GM12878 (cell line): ENCODE data around the gene DDX56. TPM values are rescaled to one million over a fixed set of nuclear protein-coding genes. Genes with fewer than 3 reads are reported as not detected.

Experiments used
- ATAC-seq: fragments of 200-7000 bp; cut with Tn5 transposase; 3 replicates; pipeline ENCODE4 v1.9.1; 2020; ENCODE audit warnings: mild to moderate bottlenecking, moderate library complexity
- BruUV-seq: library from RNA; stranded (reverse); fragments of 400-500 nt; replicated peaks from 2 replicates; lab custom pipeline; 2021; lab: Mats Ljungman, UMichigan
- CTCF ChIA-PET: fragments of 300-600 bp; sonication (Branson Sonifier 250); formaldehyde crosslinking; extraction: SDS; loops from one replicate; lab custom pipeline; 2021; ENCODE audit warnings: inconsistent platforms; lab: Yijun Ruan, JAX
- POLR2A ChIA-PET: fragments of 350-600 bp; formaldehyde crosslinking; extraction: SDS; loops from one replicate; lab custom pipeline; 2021; ENCODE audit warnings: inconsistent platforms; lab: Charles Lee
- RAD21 ChIA-PET: fragments of 300-600 bp; sonication (Branson Sonifier 250); formaldehyde crosslinking; loops from one replicate; lab custom pipeline; 2023; ENCODE audit warnings: antibody characterized with exemption; ENCODE audit not compliant: unreplicated experiment; lab: Charles Lee
- SMC1A ChIA-PET: fragments of 300-600 bp; sonication (Branson Sonifier 250); formaldehyde crosslinking; loops from one replicate; lab custom pipeline; 2023; ENCODE audit not compliant: unreplicated experiment, uncharacterized antibody; lab: Charles Lee
- DNase-seq: peaks from one replicate; pipeline ENCODE4 v3.0.0-alpha.2; 2011; ENCODE audit warnings: low read depth, low spot score
- FAIRE-seq: peaks from 3 replicates; lab custom pipeline; 2011; peaks lifted over from hg19 to GRCh38; lab: Jason Lieb, UNC
- H2AFZ ChIP-seq: 2 replicates; pipeline ENCODE4 v1.6.0; 2011; ENCODE audit warnings: low read depth, low read length, control low read depth; ENCODE audit not compliant: control insufficient read depth
- H3K27ac ChIP-seq: 2 replicates; pipeline ENCODE4 v1.5.1; 2011; ENCODE audit warnings: control low read depth; ENCODE audit not compliant: control insufficient read depth, insufficient read depth
- H3K27me3 ChIP-seq, 2 experiments: replicated peaks in 1 of 2; 2 replicates each; pipeline versions ENCODE4 v1.6.0 to v1.6.1; 2011; ENCODE audit warnings: low read length in 1 of 2; ENCODE audit not compliant: control insufficient read depth in 2 of 2, insufficient read depth in 2 of 2
- H3K36me3 ChIP-seq, 2 experiments: 2 replicates each; pipeline ENCODE4 v1.5.1; 2011; ENCODE audit warnings: low read length in 1 of 2; ENCODE audit not compliant: control insufficient read depth in 2 of 2, insufficient read depth in 2 of 2
- H3K4me1 ChIP-seq: 2 replicates; pipeline ENCODE4 v1.6.1; 2011; ENCODE audit warnings: mild to moderate bottlenecking, low read length, moderate library complexity, mixed read lengths; ENCODE audit not compliant: control insufficient read depth, insufficient read depth
- H3K4me2 ChIP-seq: 2 replicates; pipeline ENCODE4 v1.6.0; 2011; ENCODE audit warnings: control low read depth; ENCODE audit not compliant: control insufficient read depth, insufficient read depth
- H3K4me3 ChIP-seq: fragments of 200-600 bp; sonication (generic); 2 replicates; pipeline ENCODE4 v1.5.1; 2016
- H3K79me2 ChIP-seq: 2 replicates; pipeline ENCODE4 v1.6.0; 2011; ENCODE audit warnings: low read length; ENCODE audit not compliant: control insufficient read depth, insufficient read depth
- H3K9ac ChIP-seq: 2 replicates; pipeline ENCODE4 v1.8.0; 2011; ENCODE audit warnings: low read length, control low read depth, mixed read lengths; ENCODE audit not compliant: control insufficient read depth, insufficient read depth
- H3K9me3 ChIP-seq: replicated peaks from 3 replicates; pipeline ENCODE4 v1.5.1; 2011; ENCODE audit warnings: mild to moderate bottlenecking, low read length; ENCODE audit not compliant: control insufficient read depth, insufficient read depth
- H4K20me1 ChIP-seq: 2 replicates; pipeline ENCODE4 v1.6.0; 2011; ENCODE audit not compliant: control insufficient read depth, insufficient read depth
- CHD1 ChIP-seq: IDR thresholded peaks from 2 replicates; pipeline ENCODE4 v1.6.1; 2012; ENCODE audit warnings: low read depth, low read length, improper control_type of control experiment
- ESRRA ChIP-seq: IDR thresholded peaks from 2 replicates; pipeline ENCODE4 v1.6.1; 2012; ENCODE audit warnings: mild to moderate bottlenecking, low read length, improper control_type of control experiment
- HDAC6 ChIP-seq: fragments of 200-600 bp; sonication (generic); IDR thresholded peaks from one replicate; pipeline ENCODE4 v1.8.0; 2017; ENCODE audit warnings: antibody characterized with exemption; ENCODE audit not compliant: unreplicated experiment
- HDGF ChIP-seq: fragments of 450-650 bp; IDR thresholded peaks from 2 replicates; pipeline ENCODE4 v1.6.1; 2016; ENCODE audit warnings: antibody characterized with exemption
- NRF1 ChIP-seq: conservative IDR thresholded peaks from 2 replicates; pipeline ENCODE4 v1.6.1; 2011; ENCODE audit warnings: mild to moderate bottlenecking, low read depth, low read length, improper control_type of control experiment
- RAD21 ChIP-seq: IDR thresholded peaks from 2 replicates; pipeline ENCODE4 v1.6.1; 2011; ENCODE audit warnings: mild to moderate bottlenecking, low read depth, low read length, moderate library complexity; ENCODE audit not compliant: insufficient read depth
- RELA ChIP-seq: fragments of 450-650 bp; IDR thresholded peaks from 2 replicates; pipeline ENCODE4 v1.8.0; 2014; ENCODE audit warnings: borderline replicate concordance; ENCODE audit not compliant: partially characterized antibody
- RFX5 ChIP-seq: IDR thresholded peaks from 2 replicates; pipeline ENCODE4 v1.6.1; 2011; ENCODE audit warnings: low read depth, low read length, improper control_type of control experiment
- TCF3 ChIP-seq: IDR thresholded peaks from 2 replicates; pipeline ENCODE4 v1.6.1; 2012; ENCODE audit warnings: low read depth, mild to moderate bottlenecking, low read length, borderline replicate concordance; ENCODE audit not compliant: insufficient read depth
- YBX1 ChIP-seq: fragments of 450-650 bp; IDR thresholded peaks from 2 replicates; pipeline ENCODE4 v1.6.1; 2016; ENCODE audit warnings: antibody characterized with exemption
- YY1 ChIP-seq: IDR thresholded peaks from 2 replicates; pipeline ENCODE4 v1.6.1; 2011; ENCODE audit warnings: low read depth, mild to moderate bottlenecking, low read length
- ZNF384 ChIP-seq: IDR thresholded peaks from 2 replicates; pipeline ENCODE4 v1.6.1; 2012; ENCODE audit warnings: low read depth, mild to moderate bottlenecking, low read length, improper control_type of control experiment, borderline replicate concordance
- WGBS: methylation state at CpG from one replicate; pipeline ENCODE4 v1.1.6; 2016; ENCODE audit warnings: low lambda C conversion rate; ENCODE audit not compliant: insufficient replicate concordance, insufficient coverage; ENCODE audit errors: missing lambda C conversion rate; 5-methylcytosine and 5-hydroxymethylcytosine counted together
- in situ Hi-C: fragments of 300-500 bp; cut with MboI; formaldehyde crosslinking; loops from 9 replicates; pipeline ENCODE4 v1.14.3; 2018; ENCODE audit warnings: mixed read lengths
- intact Hi-C: fragments of 100-400 bp; cut with micrococcal nuclease; formaldehyde crosslinking; loops from one replicate; pipeline ENCODE4 v1.14.2; 2022; ENCODE audit not compliant: unreplicated experiment
- polyA plus RNA-seq, 11 experiments: library from polyadenylated mRNA; depleted of rRNA in 4 of 11; unstranded in 6 of 11; stranded (reverse) in 5 of 11; fragments of >200 nt; fragmentation: Nextera tagmentation in 4 of 11; fragmentation: Illumina TruSeq in 1 of 11; extraction: Ambion mirVana in 4 of 11; extraction: Trizol in 1 of 11; gene quantifications; 1 replicate in 1 of 11; 2 replicates in 10 of 11; pipeline versions ENCODE4 v1.2.1 to v1.2.3, GENCODE V29; 2011 to 2016; ENCODE audit warnings: inconsistent platforms in 2 of 11, missing spikeins in 2 of 11, low read depth in 1 of 11
- total RNA-seq, 4 experiments: library from RNA; depleted of rRNA in 3 of 4; stranded (reverse); fragments of >200 nt in 3 of 4; fragmentation: Illumina TruSeq in 1 of 4; extraction: Trizol in 1 of 4; gene quantifications; 2 replicates each; pipeline versions ENCODE4 v1.2.1 to v1.2.3, GENCODE V29; 2013 to 2021
- TF ChIP-seq, protein P1 (sequence below): IDR thresholded peaks from 2 replicates; pipeline ENCODE4 v1.6.1; 2011; ENCODE audit warnings: borderline replicate concordance, low read depth, mild to moderate bottlenecking, moderate library complexity, mixed read lengths, low read length; ENCODE audit not compliant: insufficient read depth; ENCODE audit errors: extremely low read length
- TF ChIP-seq, protein P2 (sequence below): fragments of 450-650 bp; IDR thresholded peaks from 2 replicates; pipeline ENCODE4 v1.6.1; 2017; ENCODE audit warnings: antibody characterized with exemption, mild to moderate bottlenecking, moderate library complexity
- TF ChIP-seq, protein P3 (sequence below): IDR thresholded peaks from 2 replicates; pipeline ENCODE4 v1.6.1; 2011; ENCODE audit warnings: borderline replicate concordance, low read depth, mild to moderate bottlenecking, moderate library complexity, low read length; ENCODE audit not compliant: insufficient read depth, poor library complexity, severe bottlenecking
- TF ChIP-seq, protein P4 (sequence below): IDR thresholded peaks from 2 replicates; pipeline ENCODE4 v1.6.1; 2011; ENCODE audit warnings: low read depth, low read length, improper control_type of control experiment, borderline replicate concordance

Gene DDX56
- total and polyA plus RNA-seq, 10 of the 15 experiments (the other 5 are each of a cell fraction or from before 2014, with no cell fraction given) = 19.8 to 136 (median 81.3) TPM

DNA sequence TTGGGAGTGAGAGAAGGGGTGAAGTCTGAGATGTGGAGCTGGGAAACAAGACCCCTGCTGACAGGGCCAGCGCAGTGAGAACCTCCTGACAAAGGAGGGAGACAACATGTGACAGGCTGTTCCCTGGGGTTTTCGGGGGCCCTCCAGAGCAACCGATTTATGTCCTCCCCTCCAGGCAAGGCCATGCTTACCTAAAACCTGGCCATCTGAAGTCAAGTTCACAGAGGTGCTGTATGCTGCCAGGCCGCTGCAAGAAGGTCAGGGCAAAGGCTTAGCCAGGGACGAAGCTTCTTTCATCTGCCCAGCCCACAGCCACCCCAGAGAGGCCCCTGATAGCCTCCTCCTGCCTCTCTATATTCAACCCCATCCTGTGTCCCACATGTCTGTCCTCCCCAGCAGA lies 53.1 kb downstream of the DDX56 start (continued):
- TF ChIP-seq, protein P1, sequence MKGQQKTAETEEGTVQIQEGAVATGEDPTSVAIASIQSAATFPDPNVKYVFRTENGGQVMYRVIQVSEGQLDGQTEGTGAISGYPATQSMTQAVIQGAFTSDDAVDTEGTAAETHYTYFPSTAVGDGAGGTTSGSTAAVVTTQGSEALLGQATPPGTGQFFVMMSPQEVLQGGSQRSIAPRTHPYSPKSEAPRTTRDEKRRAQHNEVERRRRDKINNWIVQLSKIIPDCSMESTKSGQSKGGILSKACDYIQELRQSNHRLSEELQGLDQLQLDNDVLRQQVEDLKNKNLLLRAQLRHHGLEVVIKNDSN = no peak
- TF ChIP-seq, all 136 proteins: peak for 0

DNA sequence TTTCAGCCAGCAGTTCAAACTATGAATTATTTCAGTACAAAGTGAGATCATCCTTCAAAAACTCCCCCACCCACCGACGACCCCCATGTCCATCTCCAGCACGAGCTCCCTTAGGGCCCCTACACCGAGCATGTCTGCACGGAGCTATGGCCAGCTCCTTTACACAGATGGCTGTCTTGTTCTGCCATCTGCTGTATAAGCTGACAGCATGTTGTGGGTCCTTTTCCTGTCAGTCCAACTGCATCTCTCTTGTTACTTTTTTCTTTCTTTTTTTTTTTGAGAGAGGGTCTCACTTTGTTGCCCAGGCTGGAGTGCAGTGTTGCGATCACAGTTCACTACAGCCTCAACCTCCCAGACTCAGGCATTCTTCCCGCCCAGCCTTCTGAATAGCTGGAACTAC lies 54.2 kb downstream of the DDX56 start:
- Histone ChIP-seq H3K27ac (no peak overlapping the region), H3K4me3 (no peak overlapping the region), H2AFZ (no peak overlapping the region), H3K9ac (no peak overlapping the region), H3K4me2 (no peak overlapping the region), H3K79me2 (no peaks in the 10 kb centered on the region), H3K4me1 (no peaks in the 10 kb centered on the region), H4K20me1 (no peaks in the 10 kb centered on the region), H3K36me3 (no peaks in the 10 kb centered on the region), H3K9me3 (no peaks in the 10 kb centered on the region), H3K27me3 (peaks cover 2 to 7% of the 10 kb centered on the region in 2 experiments)
- in situ Hi-C loops (no loop called here), intact Hi-C loops (no loop called here)
- SMC1A ChIA-PET = interaction anchor here (0.5 kb wide), 1 partner anchor 279 kb away, joined by 3 read pairs; no protein-coding TSS in a partner anchor
- no peak for ATAC-seq
- 35% methylated on average over 7 of the region's 7 CpGs for WGBS
- CTCF ChIA-PET = interaction anchor here (0.9 to 1.8 kb wide), 4 partner anchors 8 to 171 kb away, joined by 3 to 7 read pairs (median 3); no protein-coding TSS in a partner anchor
- no TSS peak for BruUV-seq
- POLR2A ChIA-PET = no interaction called here
- DNase-seq = no peak
- no peak for FAIRE-seq
- RAD21 ChIA-PET = no interaction called here
- TF ChIP-seq TCF3 (no peak), YY1 (no peak), NRF1 (no peak), RAD21 (no peak), RFX5 (no peak), HDAC6 (no peak), RELA (no peak), YBX1 (no peak), ZNF384 (no peak), ESRRA (no peak), HDGF (no peak), CHD1 (no peak)
- TF ChIP-seq, protein P2, sequence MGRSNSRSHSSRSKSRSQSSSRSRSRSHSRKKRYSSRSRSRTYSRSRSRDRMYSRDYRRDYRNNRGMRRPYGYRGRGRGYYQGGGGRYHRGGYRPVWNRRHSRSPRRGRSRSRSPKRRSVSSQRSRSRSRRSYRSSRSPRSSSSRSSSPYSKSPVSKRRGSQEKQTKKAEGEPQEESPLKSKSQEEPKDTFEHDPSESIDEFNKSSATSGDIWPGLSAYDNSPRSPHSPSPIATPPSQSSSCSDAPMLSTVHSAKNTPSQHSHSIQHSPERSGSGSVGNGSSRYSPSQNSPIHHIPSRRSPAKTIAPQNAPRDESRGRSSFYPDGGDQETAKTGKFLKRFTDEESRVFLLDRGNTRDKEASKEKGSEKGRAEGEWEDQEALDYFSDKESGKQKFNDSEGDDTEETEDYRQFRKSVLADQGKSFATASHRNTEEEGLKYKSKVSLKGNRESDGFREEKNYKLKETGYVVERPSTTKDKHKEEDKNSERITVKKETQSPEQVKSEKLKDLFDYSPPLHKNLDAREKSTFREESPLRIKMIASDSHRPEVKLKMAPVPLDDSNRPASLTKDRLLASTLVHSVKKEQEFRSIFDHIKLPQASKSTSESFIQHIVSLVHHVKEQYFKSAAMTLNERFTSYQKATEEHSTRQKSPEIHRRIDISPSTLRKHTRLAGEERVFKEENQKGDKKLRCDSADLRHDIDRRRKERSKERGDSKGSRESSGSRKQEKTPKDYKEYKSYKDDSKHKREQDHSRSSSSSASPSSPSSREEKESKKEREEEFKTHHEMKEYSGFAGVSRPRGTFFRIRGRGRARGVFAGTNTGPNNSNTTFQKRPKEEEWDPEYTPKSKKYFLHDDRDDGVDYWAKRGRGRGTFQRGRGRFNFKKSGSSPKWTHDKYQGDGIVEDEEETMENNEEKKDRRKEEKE = no peak
- TF ChIP-seq, protein P3, sequence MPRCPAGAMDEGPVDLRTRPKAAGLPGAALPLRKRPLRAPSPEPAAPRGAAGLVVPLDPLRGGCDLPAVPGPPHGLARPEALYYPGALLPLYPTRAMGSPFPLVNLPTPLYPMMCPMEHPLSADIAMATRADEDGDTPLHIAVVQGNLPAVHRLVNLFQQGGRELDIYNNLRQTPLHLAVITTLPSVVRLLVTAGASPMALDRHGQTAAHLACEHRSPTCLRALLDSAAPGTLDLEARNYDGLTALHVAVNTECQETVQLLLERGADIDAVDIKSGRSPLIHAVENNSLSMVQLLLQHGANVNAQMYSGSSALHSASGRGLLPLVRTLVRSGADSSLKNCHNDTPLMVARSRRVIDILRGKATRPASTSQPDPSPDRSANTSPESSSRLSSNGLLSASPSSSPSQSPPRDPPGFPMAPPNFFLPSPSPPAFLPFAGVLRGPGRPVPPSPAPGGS = no peak
- TF ChIP-seq, protein P4, sequence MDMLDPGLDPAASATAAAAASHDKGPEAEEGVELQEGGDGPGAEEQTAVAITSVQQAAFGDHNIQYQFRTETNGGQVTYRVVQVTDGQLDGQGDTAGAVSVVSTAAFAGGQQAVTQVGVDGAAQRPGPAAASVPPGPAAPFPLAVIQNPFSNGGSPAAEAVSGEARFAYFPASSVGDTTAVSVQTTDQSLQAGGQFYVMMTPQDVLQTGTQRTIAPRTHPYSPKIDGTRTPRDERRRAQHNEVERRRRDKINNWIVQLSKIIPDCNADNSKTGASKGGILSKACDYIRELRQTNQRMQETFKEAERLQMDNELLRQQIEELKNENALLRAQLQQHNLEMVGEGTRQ = no peak
